Transverse colon (tissue), 4 donors: Measurements from ENCODE around the gene RAB27A. TPM values are rescaled to one million over a fixed set of nuclear protein-coding genes. Genes with fewer than 3 reads are reported as not detected.
"Not testable (repeated sequence)": the region's sequence is repeated elsewhere in the genome, so short reads cannot be mapped to it uniquely, and the experiment has no call there.

ENCODE experiments used
- DNase-seq: peaks from one replicate; pipeline ENCODE4 v3.0.0-alpha.2; 2019
- H3K27ac ChIP-seq, 4 donors: fragments of 200-600 bp; sonication (generic); 2 replicates each; pipeline ENCODE4 v1.5.1; 2016 to 2018; ENCODE audit warnings: inconsistent platforms in 4 of 4
- H3K27me3 ChIP-seq: fragments of 200-600 bp; sonication (generic); 2 replicates; pipeline ENCODE4 v1.5.1; 2017; ENCODE audit warnings: inconsistent platforms
- H3K36me3 ChIP-seq, 4 donors: fragments of 200-600 bp; sonication (generic); 2 replicates each; pipeline ENCODE4 v1.5.1; 2017 to 2019; ENCODE audit warnings: inconsistent platforms in 4 of 4
- H3K4me1 ChIP-seq, 4 donors: fragments of 200-600 bp; sonication (generic); 2 replicates each; pipeline ENCODE4 v1.5.1; 2017 to 2020; ENCODE audit warnings: inconsistent platforms in 4 of 4
- H3K4me3 ChIP-seq, 4 donors: fragments of 200-600 bp; sonication (generic); 1 replicate in 1 of 4; 2 replicates in 3 of 4; pipeline versions ENCODE4 v1.5.1 to v1.6.1; 2017 to 2019; ENCODE audit warnings: inconsistent platforms in 4 of 4
- H3K9me3 ChIP-seq, 2 donors: fragments of 200-600 bp; sonication (generic); 2 replicates each; pipeline ENCODE4 v1.5.1; 2017 to 2019; ENCODE audit warnings: inconsistent platforms in 2 of 2
- CTCF ChIP-seq, 5 experiments: fragments of 200-600 bp in 3 of 5; fragments of 450-650 bp in 2 of 5; sonication (generic) in 3 of 5; IDR thresholded peaks; 1 replicate in 2 of 5; 2 replicates in 3 of 5; pipeline ENCODE4 v1.5.1; 2016 to 2017; ENCODE audit warnings: antibody characterized with exemption in 5 of 5, inconsistent platforms in 3 of 5, mild to moderate bottlenecking in 2 of 5, moderate library complexity in 1 of 5
- EP300 ChIP-seq: sonication (generic); formaldehyde crosslinking; IDR thresholded peaks from one replicate; pipeline ENCODE4 v1.6.1; 2017; ENCODE audit warnings: antibody characterized with exemption, low read depth
- POLR2A ChIP-seq: fragments of 450-650 bp; IDR thresholded peaks from one replicate; pipeline ENCODE4 v1.6.1; 2016; ENCODE audit warnings: antibody characterized with exemption, mild to moderate bottlenecking, moderate library complexity
- POLR2AphosphoS5 ChIP-seq, 3 donors: sonication (generic); formaldehyde crosslinking; IDR thresholded peaks; one replicate each; pipeline ENCODE4 v1.6.1; 2016; ENCODE audit warnings: antibody characterized with exemption in 3 of 3
- WGBS, 2 donors: methylation state at CpG; one replicate each; pipeline ENCODE4 v1.1.5; 2018; ENCODE audit warnings: low coverage in 1 of 2; 5-methylcytosine and 5-hydroxymethylcytosine counted together
- in situ Hi-C, 4 donors: fragments of 200-750 bp; cut with MboI; loops; one replicate each; pipeline versions ENCODE4 v1.15.0 to v1.15.1; 2017; ENCODE audit warnings: low sequenced_read_pairs in 3 of 4, low pct_ligation_motif_present in 1 of 4, low pct_unique_long_range_greater_than_20kb in 1 of 4
- intact Hi-C: fragments of 100-400 bp; cut with DNase I; formaldehyde crosslinking; loops from one replicate; pipeline ENCODE4 v1.15.1; 2023; ENCODE audit warnings: low total_unique reads
- total RNA-seq, 4 donors: library from RNA; depleted of rRNA; stranded (reverse); fragments of >200 nt; gene quantifications; one replicate each; pipeline ENCODE4 v1.1.0, GENCODE V29; 2016

The RAB27A gene
- total RNA-seq, 4 donors from 2014 or later, result 9.4 to 65.7 (median 24.1) TPM

- intact Hi-C loops, result no loop called here
- Histone ChIP-seq H3K4me1 (peaks cover 0 to 11% (median 2%) of the 10 kb centered on the region in 4 donors), H3K27me3 (no peaks in the 10 kb centered on the region), H3K9me3 (no peaks in the 10 kb centered on the region), H3K4me3 (no peak overlapping the region), H3K27ac (no peak overlapping the region), H3K36me3 (no peaks in the 10 kb centered on the region)
- no peak for DNase-seq
- in situ Hi-C loops, result no loop called here
- TF ChIP-seq POLR2A (no peak), POLR2AphosphoS5 (IDR thresholded peaks at IDR 0.05) (no peak), CTCF (IDR thresholded peaks at IDR 0.05) (no peak), EP300 (no peak)
- WGBS, 2 donors, result 88 to 100% methylated on average over 1 to 4 of the region's 4 CpGs
Observed at GRCh38 chr15:55256281-55257011, 33.2 kb downstream of the RAB27A start.

GRCh38 chr15:55255714-55256113, 33.9 kb downstream of the RAB27A start:
- no peaks in the 10 kb centered on the region for H3K36me3 ChIP-seq
- TF ChIP-seq CTCF (IDR thresholded peaks at IDR 0.05), result no peak
- TF ChIP-seq POLR2AphosphoS5 (IDR thresholded peaks at IDR 0.05), result no peak
- no peak for TF ChIP-seq EP300
- TF ChIP-seq POLR2A, result no peak
- H3K27me3 ChIP-seq, result no peaks in the 10 kb centered on the region
- H3K27ac ChIP-seq, result peak overlapping the region in 2 of 4 donors; percentile 0 to 1
- no peak for DNase-seq
- no peaks in the 10 kb centered on the region for H3K9me3 ChIP-seq
- H3K4me3 ChIP-seq, result no peak overlapping the region
- 52 to 54% methylated on average over 5 of the region's 5 CpGs for WGBS, 2 donors
- in situ Hi-C loops, result no loop called here
- peaks cover 1 to 19% (median 8%) of the 10 kb centered on the region in 4 donors for H3K4me1 ChIP-seq
- intact Hi-C loops, result no loop called here

- peak overlapping the region in 2 of 4 donors; percentile 0 to 1 for H3K27ac ChIP-seq
- no peak for DNase-seq
- H3K36me3 ChIP-seq, result no peaks in the 10 kb centered on the region
- no peaks in the 10 kb centered on the region for H3K27me3 ChIP-seq
- peaks cover 3 to 22% (median 13%) of the 10 kb centered on the region in 4 donors for H3K4me1 ChIP-seq
- H3K4me3 ChIP-seq, result no peak overlapping the region
- H3K9me3 ChIP-seq, result no peaks in the 10 kb centered on the region
- TF ChIP-seq POLR2A, result no peak
- TF ChIP-seq CTCF (IDR thresholded peaks at IDR 0.05), result no peak
- no peak for TF ChIP-seq POLR2AphosphoS5 (IDR thresholded peaks at IDR 0.05)
- TF ChIP-seq EP300, result no peak
- intact Hi-C loops, result no loop called here
- WGBS, 2 donors, result 68 to 70% methylated on average over 4 of the region's 4 CpGs
- in situ Hi-C loops, result no loop called here
Observed at GRCh38 chr15:55254916-55255679, 34.5 kb downstream of the RAB27A start.

- H3K36me3 ChIP-seq, result no peaks in the 10 kb centered on the region
- H3K9me3 ChIP-seq, result no peaks in the 10 kb centered on the region
- intact Hi-C loops (no loop called here), in situ Hi-C loops (no loop called here)
- TF ChIP-seq CTCF (IDR thresholded peaks at IDR 0.05) (no peak), POLR2A (no peak), POLR2AphosphoS5 (IDR thresholded peaks at IDR 0.05) (no peak), EP300 (no peak)
- peaks cover 10 to 38% (median 22%) of the 10 kb centered on the region in 4 donors for H3K4me1 ChIP-seq
- H3K27me3 ChIP-seq, result no peaks in the 10 kb centered on the region
- DNase-seq, result no peak
- 73 to 87% methylated on average over 3 of the region's 3 CpGs for WGBS, 2 donors
- peak overlapping the region in 1 of 4 donors; percentile 7 for H3K27ac ChIP-seq
- H3K4me3 ChIP-seq, result no peak overlapping the region
Observed at GRCh38 chr15:55253580-55253979, 36.0 kb downstream of the RAB27A start.

- H3K36me3 ChIP-seq, H3K27ac ChIP-seq, intact Hi-C loops, H3K4me3 ChIP-seq, in situ Hi-C loops, DNase-seq, H3K9me3 ChIP-seq, H3K27me3 ChIP-seq: not testable (repeated sequence)
- WGBS, 2 donors, result 96 to 100% methylated on average over 1 to 8 of the region's 8 CpGs
- H3K4me1 ChIP-seq, result peaks cover 17 to 51% (median 25%) of the 10 kb centered on the region in 4 donors
Observed at GRCh38 chr15:55252201-55252600, 37.4 kb downstream of the RAB27A start.
